CD1c-positive myeloid dendritic cell (primary cell): ENCODE results near the gene EMILIN2.

Experiments used
- DNase-seq: peaks from one replicate; pipeline ENCODE4 v3.0.0-alpha.2; 2016; ENCODE audit errors: extremely low spot score

EMILIN2 gene

GRCh38 chr18:2954869-2955645, 108.3 kb downstream of the EMILIN2 start:
- no peak for DNase-seq

GRCh38 chr18:2956056-2956455, 109.2 kb downstream of the EMILIN2 start:
- DNase-seq: no peak

GRCh38 chr18:2958819-2959298, 112.1 kb downstream of the EMILIN2 start:
- peak; percentile 59 for DNase-seq

- no peak for DNase-seq
Observed at GRCh38 chr18:2959341-2959740, 112.5 kb downstream of the EMILIN2 start.

GRCh38 chr18:2960983-2961696, 114.3 kb downstream of the EMILIN2 start:
- peak; percentile 52 for DNase-seq

GRCh38 chr18:2961821-2962220, 115.0 kb downstream of the EMILIN2 start:
- DNase-seq: no peak

GRCh38 chr18:2963048-2963447, 116.2 kb downstream of the EMILIN2 start:
- DNase-seq: peak; percentile 32

- no peak for DNase-seq
Observed at GRCh38 chr18:2964361-2965010, 117.7 kb downstream of the EMILIN2 start.
